H9 (cell line): ENCODE results near the gene XNDC1N. TPM values are rescaled to one million over a fixed set of nuclear protein-coding genes. Genes with fewer than 3 reads are reported as not detected.

Experiments
- DNase-seq: peaks from one replicate; pipeline ENCODE4 v3.0.0-alpha.2; 2017
- H2AFZ ChIP-seq: one replicate; pipeline ENCODE4 v1.6.1; 2013; ENCODE audit warnings: mild to moderate bottlenecking, low read length, control low read depth, moderate library complexity
- H2AK5ac ChIP-seq: 2 replicates; pipeline ENCODE4 v1.6.1; 2013; ENCODE audit warnings: low read length, control low read depth, mixed read lengths; ENCODE audit not compliant: insufficient read length
- H2BK120ac ChIP-seq: one replicate; pipeline ENCODE4 v1.6.1; 2013; ENCODE audit warnings: low read depth, mild to moderate bottlenecking, low read length, control low read depth, inconsistent platforms; ENCODE audit not compliant: poor library complexity, severe bottlenecking
- H2BK12ac ChIP-seq: 2 replicates; pipeline ENCODE4 v1.6.1; 2013; ENCODE audit warnings: low read length, control low read depth, mixed read lengths, low read depth; ENCODE audit not compliant: insufficient read length
- H2BK15ac ChIP-seq: 2 replicates; pipeline ENCODE4 v1.6.1; 2013; ENCODE audit warnings: low read depth, low read length, control low read depth
- H2BK20ac ChIP-seq: one replicate; pipeline ENCODE4 v1.6.1; 2013; ENCODE audit warnings: low read depth, mild to moderate bottlenecking, low read length, control low read depth, inconsistent platforms; ENCODE audit not compliant: poor library complexity, severe bottlenecking
- H2BK5ac ChIP-seq: 2 replicates; pipeline ENCODE4 v1.6.1; 2013; ENCODE audit warnings: low read length, control low read depth, mixed read lengths; ENCODE audit not compliant: insufficient read length
- H3K14ac ChIP-seq: 2 replicates; pipeline ENCODE4 v1.6.1; 2013; ENCODE audit warnings: low read length, control low read depth; ENCODE audit not compliant: insufficient read depth
- H3K18ac ChIP-seq: 2 replicates; pipeline ENCODE4 v1.6.1; 2013; ENCODE audit warnings: low read depth, mild to moderate bottlenecking, mixed read lengths, low read length, control low read depth; ENCODE audit not compliant: insufficient read length
- H3K23ac ChIP-seq: 2 replicates; pipeline ENCODE4 v1.6.1; 2013; ENCODE audit warnings: low read length, control low read depth, mixed read lengths, low read depth; ENCODE audit not compliant: insufficient read length
- H3K23me2 ChIP-seq: 2 replicates; pipeline ENCODE4 v1.6.1; 2013; ENCODE audit warnings: low read depth, mild to moderate bottlenecking, mixed read lengths, low read length, control low read depth; ENCODE audit not compliant: insufficient read length, poor library complexity, severe bottlenecking
- H3K27ac ChIP-seq: 2 replicates; pipeline ENCODE4 v1.5.1; 2013; ENCODE audit warnings: low read length, control low read depth, mixed read lengths, low read depth; ENCODE audit not compliant: insufficient read length
- H3K27me3 ChIP-seq: 2 replicates; pipeline ENCODE4 v1.6.1; 2013; ENCODE audit warnings: low read length, control low read depth, inconsistent platforms; ENCODE audit not compliant: insufficient read depth
- H3K4ac ChIP-seq: 2 replicates; pipeline ENCODE4 v1.6.1; 2013; ENCODE audit warnings: low read depth, mild to moderate bottlenecking, control low read depth, inconsistent platforms, low read length, moderate library complexity
- H3K4me1 ChIP-seq: 2 replicates; pipeline ENCODE4 v1.6.1; 2013; ENCODE audit warnings: low read length, control low read depth, inconsistent platforms; ENCODE audit not compliant: insufficient read depth
- H3K4me2 ChIP-seq: 2 replicates; pipeline ENCODE4 v1.6.1; 2013; ENCODE audit warnings: low read length, control low read depth, mixed read lengths; ENCODE audit not compliant: insufficient read length, insufficient read depth
- H3K56ac ChIP-seq: 2 replicates; pipeline ENCODE4 v1.6.1; 2013; ENCODE audit warnings: low read depth, mild to moderate bottlenecking, mixed read lengths, low read length, control low read depth; ENCODE audit not compliant: insufficient read length
- H3K79me1 ChIP-seq: 2 replicates; pipeline ENCODE4 v1.6.1; 2013; ENCODE audit warnings: low read depth, mild to moderate bottlenecking, moderate library complexity, low read length, control low read depth, inconsistent platforms; ENCODE audit not compliant: insufficient read depth, poor library complexity, severe bottlenecking
- H3K79me2 ChIP-seq: 2 replicates; pipeline ENCODE4 v1.6.1; 2013; ENCODE audit warnings: low read length, control low read depth, inconsistent platforms; ENCODE audit not compliant: insufficient read depth
- H3K9ac ChIP-seq: 2 replicates; pipeline ENCODE4 v1.6.1; 2013; ENCODE audit warnings: low read length, control low read depth, mixed read lengths; ENCODE audit not compliant: insufficient read length; ENCODE audit errors: extremely low read depth
- H3K9me3 ChIP-seq: one replicate; pipeline ENCODE4 v1.6.1; 2013; ENCODE audit warnings: low read depth, low read length, inconsistent platforms; ENCODE audit not compliant: control insufficient read depth
- H3T11ph ChIP-seq: one replicate; pipeline ENCODE4 v1.6.1; 2013; ENCODE audit warnings: mild to moderate bottlenecking, low read length, control low read depth, inconsistent platforms
- H4K20me1 ChIP-seq: one replicate; pipeline ENCODE4 v1.6.1; 2013; ENCODE audit not compliant: control insufficient read depth, insufficient read length, insufficient read depth
- H4K5ac ChIP-seq: 2 replicates; pipeline ENCODE4 v1.6.1; 2013; ENCODE audit warnings: low read depth, mild to moderate bottlenecking, mixed read lengths, low read length, control low read depth; ENCODE audit not compliant: insufficient read length
- H4K8ac ChIP-seq: replicated peaks from 2 replicates; pipeline ENCODE4 v1.6.1; 2013; ENCODE audit warnings: low read length, control low read depth, mixed read lengths, low read depth; ENCODE audit not compliant: insufficient read length
- H4K91ac ChIP-seq: 2 replicates; pipeline ENCODE4 v1.6.1; 2013; ENCODE audit warnings: low read depth, mild to moderate bottlenecking, moderate library complexity, mixed read lengths, low read length, control low read depth; ENCODE audit not compliant: insufficient read length
- H3K27ac Mint-ChIP-seq, 3 experiments: 2 replicates in 2 of 3; 3 replicates in 1 of 3; pipeline ENCODE4 v1.8.0; 2020 to 2021; ENCODE audit warnings: mixed read lengths in 3 of 3, mild to moderate bottlenecking in 1 of 3, moderate library complexity in 1 of 3
- H3K27me3 Mint-ChIP-seq: 2 replicates; pipeline ENCODE4 v1.8.0; 2021; ENCODE audit warnings: low read depth, mild to moderate bottlenecking, moderate library complexity, mixed read lengths
- H3K36me3 Mint-ChIP-seq, 3 experiments: 2 replicates in 2 of 3; 3 replicates in 1 of 3; pipeline ENCODE4 v1.8.0; 2020 to 2021; ENCODE audit warnings: low read depth in 3 of 3, mixed read lengths in 3 of 3; ENCODE audit not compliant: insufficient read depth in 1 of 3
- H3K4me1 Mint-ChIP-seq, 2 experiments: 2 replicates each; pipeline ENCODE4 v1.8.0; 2020; ENCODE audit warnings: mixed read lengths in 2 of 2
- H3K4me3 Mint-ChIP-seq, 2 experiments: 2 replicates in 1 of 2; 3 replicates in 1 of 2; pipeline ENCODE4 v1.8.0; 2020 to 2021; ENCODE audit warnings: mild to moderate bottlenecking in 2 of 2, mixed read lengths in 2 of 2, moderate library complexity in 1 of 2
- H3K9me3 Mint-ChIP-seq, 2 experiments: 2 replicates in 1 of 2; 3 replicates in 1 of 2; pipeline ENCODE4 v1.8.0; 2020; ENCODE audit warnings: mild to moderate bottlenecking in 2 of 2, mixed read lengths in 2 of 2, moderate library complexity in 1 of 2
- WGBS: extraction: QIAGEN DNeasy Blood & Tissue Kit; methylation state at CpG from one replicate; pipeline ENCODE4 v1.1.7; 2013; ENCODE audit warnings: missing lambda C conversion rate, low lambda C conversion rate, mixed read lengths; ENCODE audit not compliant: insufficient read length; ENCODE audit errors: extremely low coverage; 5-methylcytosine and 5-hydroxymethylcytosine counted together
- total RNA-seq: library from RNA; stranded (reverse); gene quantifications from 2 replicates; pipeline ENCODE4 v1.2.1, GENCODE V29; 2021
- TF ChIP-seq, protein P1 (sequence below): fragments of 200-600 bp; sonication (generic); conservative IDR thresholded peaks from 3 replicates; pipeline ENCODE4 v1.8.0; 2021; ENCODE audit warnings: antibody characterized with exemption, mild to moderate bottlenecking

XNDC1N gene
- total RNA-seq, 1 experiment from 2014 or later = 11.0 TPM

DNA sequence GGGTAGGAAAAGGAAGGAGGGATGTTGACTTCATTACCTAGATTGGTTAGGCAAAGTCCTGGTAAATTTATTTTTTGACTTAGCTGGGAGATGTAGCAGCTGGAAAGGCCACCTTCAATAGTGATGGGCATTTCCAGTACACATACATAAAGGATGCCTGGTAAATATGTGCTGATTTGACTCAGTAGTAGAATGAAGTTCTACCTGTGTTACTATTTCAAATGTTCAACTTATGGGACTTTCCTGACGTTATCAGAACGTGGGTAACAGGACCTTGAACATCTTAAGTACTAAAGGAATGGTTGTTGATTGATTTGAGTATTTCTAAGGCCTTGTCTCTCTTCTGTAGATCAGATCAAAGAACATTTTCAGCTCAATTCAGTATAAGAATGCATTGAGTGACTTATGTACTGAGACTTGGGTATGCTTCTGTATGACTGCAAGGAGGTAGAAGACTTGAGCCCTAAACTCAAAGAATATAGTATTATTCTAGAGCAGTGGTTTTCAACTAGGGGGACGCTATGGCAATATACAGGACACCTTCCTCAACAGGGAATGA is 27.6 kb upstream of the XNDC1N start:
- H2AK5ac ChIP-seq = no peak overlapping the region
- H2AFZ ChIP-seq = no peak overlapping the region
- H3K4me2 ChIP-seq = no peak overlapping the region
- no peak overlapping the region for H3K9ac ChIP-seq
- no peaks in the 10 kb centered on the region for H3K9me3 ChIP-seq
- no peak overlapping the region for H3K14ac ChIP-seq
- H3K79me2 ChIP-seq = no peaks in the 10 kb centered on the region; the same call in 1 of the 2 replicates
- no peak overlapping the region for H3K4me3 Mint-ChIP-seq
- H3K4ac ChIP-seq = no peak overlapping the region
- no peak overlapping the region for H4K91ac ChIP-seq
- no peaks in the 10 kb centered on the region for H3K23me2 ChIP-seq
- H3K36me3 Mint-ChIP-seq = peaks cover 6 to 8% (median 6%) of the 10 kb centered on the region in 3 experiments
- H3K27me3 ChIP-seq = no peaks in the 10 kb centered on the region
- H2BK20ac ChIP-seq = no peak overlapping the region
- no peaks in the 10 kb centered on the region for H3K4me1 ChIP-seq
- H2BK12ac ChIP-seq = no peak overlapping the region
- no peak overlapping the region for H3K56ac ChIP-seq
- no peak for DNase-seq
- no CpG with 5 or more reads among the region's 3 CpGs for WGBS
- no peak overlapping the region for H2BK120ac ChIP-seq
- H4K20me1 ChIP-seq = no peaks in the 10 kb centered on the region
- H3T11ph ChIP-seq = no peak overlapping the region
- H3K79me1 ChIP-seq = peaks cover 9% of the 10 kb centered on the region
- no peak overlapping the region for H2BK5ac ChIP-seq
- no peaks in the 10 kb centered on the region for H3K4me1 Mint-ChIP-seq
- H3K9me3 Mint-ChIP-seq = no peaks in the 10 kb centered on the region
- H3K23ac ChIP-seq = no peak overlapping the region
- H3K27me3 Mint-ChIP-seq = no peaks in the 10 kb centered on the region
- H4K5ac ChIP-seq = no peak overlapping the region
- H3K18ac ChIP-seq = no peak overlapping the region
- no peak overlapping the region for H3K27ac ChIP-seq
- H4K8ac ChIP-seq = no peak overlapping the region
- H2BK15ac ChIP-seq = no peak overlapping the region
- TF ChIP-seq, protein P1, sequence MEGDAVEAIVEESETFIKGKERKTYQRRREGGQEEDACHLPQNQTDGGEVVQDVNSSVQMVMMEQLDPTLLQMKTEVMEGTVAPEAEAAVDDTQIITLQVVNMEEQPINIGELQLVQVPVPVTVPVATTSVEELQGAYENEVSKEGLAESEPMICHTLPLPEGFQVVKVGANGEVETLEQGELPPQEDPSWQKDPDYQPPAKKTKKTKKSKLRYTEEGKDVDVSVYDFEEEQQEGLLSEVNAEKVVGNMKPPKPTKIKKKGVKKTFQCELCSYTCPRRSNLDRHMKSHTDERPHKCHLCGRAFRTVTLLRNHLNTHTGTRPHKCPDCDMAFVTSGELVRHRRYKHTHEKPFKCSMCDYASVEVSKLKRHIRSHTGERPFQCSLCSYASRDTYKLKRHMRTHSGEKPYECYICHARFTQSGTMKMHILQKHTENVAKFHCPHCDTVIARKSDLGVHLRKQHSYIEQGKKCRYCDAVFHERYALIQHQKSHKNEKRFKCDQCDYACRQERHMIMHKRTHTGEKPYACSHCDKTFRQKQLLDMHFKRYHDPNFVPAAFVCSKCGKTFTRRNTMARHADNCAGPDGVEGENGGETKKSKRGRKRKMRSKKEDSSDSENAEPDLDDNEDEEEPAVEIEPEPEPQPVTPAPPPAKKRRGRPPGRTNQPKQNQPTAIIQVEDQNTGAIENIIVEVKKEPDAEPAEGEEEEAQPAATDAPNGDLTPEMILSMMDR = no peak
- no peak overlapping the region for H3K27ac Mint-ChIP-seq
